Activated T-cell treated with anti-CD3 and anti-CD28 coated beads, Interleukin-2, amount 50 U/mL, for 72 hours (primary cell): ENCODE results near the gene C16orf86. TPM values are rescaled to one million over a fixed set of nuclear protein-coding genes. Genes with fewer than 3 reads are reported as not detected.
"Not testable (repeated sequence)": the region's sequence is repeated elsewhere in the genome, so short reads cannot be mapped to it uniquely, and the experiment has no call there.

Experiments
- ATAC-seq, 2 donors: fragments of 150-1000 bp; cut with Tn5 transposase; replicated peaks in 1 of 2; 2 replicates each; pipeline ENCODE4 v1.10.0; 2021; ENCODE audit warnings: moderate library complexity in 2 of 2, mild to moderate bottlenecking in 1 of 2
- DNase-seq, 2 donors: peaks; one replicate each; pipeline ENCODE4 v3.0.0; 2021 to 2022; ENCODE audit warnings: mixed read lengths in 1 of 2
- H3K27ac Mint-ChIP-seq: one replicate; pipeline ENCODE4 v1.8.0; 2022; ENCODE audit warnings: mild to moderate bottlenecking, moderate library complexity, mixed read lengths
- H3K27me3 Mint-ChIP-seq: one replicate; pipeline ENCODE4 v1.8.0; 2022; ENCODE audit warnings: low read depth, mixed read lengths
- H3K36me3 Mint-ChIP-seq, 2 donors: one replicate each; pipeline ENCODE4 v1.8.0; 2022; ENCODE audit warnings: mixed read lengths in 2 of 2, mild to moderate bottlenecking in 1 of 2; ENCODE audit not compliant: insufficient read depth in 2 of 2
- H3K4me1 Mint-ChIP-seq: one replicate; pipeline ENCODE4 v1.8.0; 2022; ENCODE audit warnings: low read depth, mixed read lengths
- H3K4me3 Mint-ChIP-seq, 2 donors: one replicate each; pipeline ENCODE4 v1.8.0; 2022; ENCODE audit warnings: mild to moderate bottlenecking in 2 of 2, mixed read lengths in 2 of 2, moderate library complexity in 2 of 2
- H3K9me3 Mint-ChIP-seq, 2 donors: one replicate each; pipeline ENCODE4 v1.8.0; 2022; ENCODE audit warnings: mixed read lengths in 2 of 2
- total RNA-seq, 2 donors: library from RNA; stranded (reverse); gene quantifications; one replicate each; pipeline ENCODE4 v1.2.3, GENCODE V29; 2022

C16orf86 gene
- total RNA-seq, 2 donors from 2014 or later: 4.9 to 5.9 TPM

- Mint-ChIP-seq H3K36me3 (no peaks in the 10 kb centered on the region), H3K9me3 (no peaks in the 10 kb centered on the region), H3K4me1 (no peaks in the 10 kb centered on the region), H3K27me3 (no peaks in the 10 kb centered on the region), H3K27ac (no peak overlapping the region), H3K4me3 (no peak overlapping the region)
- ATAC-seq (no peak), DNase-seq (no peak)
These were observed 9.4 kb downstream of the C16orf86 start for GRCh38 chr16:67675999-67676398.

- no peaks in the 10 kb centered on the region for H3K36me3 Mint-ChIP-seq
- ATAC-seq (no peak), DNase-seq (no peak)
- no peaks in the 10 kb centered on the region for H3K4me1 Mint-ChIP-seq
- no peak overlapping the region for H3K27ac Mint-ChIP-seq
- H3K9me3 Mint-ChIP-seq: no peaks in the 10 kb centered on the region
- no peaks in the 10 kb centered on the region for H3K27me3 Mint-ChIP-seq
- H3K4me3 Mint-ChIP-seq: no peak overlapping the region
These were observed 9.9 kb downstream of the C16orf86 start for GRCh38 chr16:67676516-67676915.

GRCh38 chr16:67676939-67677338 is 10.3 kb downstream of the C16orf86 start:
- H3K9me3 Mint-ChIP-seq: no peaks in the 10 kb centered on the region
- no peak overlapping the region for H3K27ac Mint-ChIP-seq
- no peak overlapping the region for H3K4me3 Mint-ChIP-seq
- H3K27me3 Mint-ChIP-seq: no peaks in the 10 kb centered on the region
- H3K4me1 Mint-ChIP-seq: no peaks in the 10 kb centered on the region
- ATAC-seq (no peak), DNase-seq (no peak)
- no peaks in the 10 kb centered on the region for H3K36me3 Mint-ChIP-seq

- Mint-ChIP-seq H3K4me1 (no peaks in the 10 kb centered on the region), H3K9me3 (no peaks in the 10 kb centered on the region), H3K27me3 (no peaks in the 10 kb centered on the region), H3K36me3 (no peaks in the 10 kb centered on the region), H3K27ac (no peak overlapping the region), H3K4me3 (no peak overlapping the region)
- ATAC-seq: no peak
- no peak for DNase-seq
These were observed 11.1 kb downstream of the C16orf86 start for GRCh38 chr16:67677712-67678111.

- Mint-ChIP-seq H3K27ac (no peak overlapping the region), H3K27me3 (no peaks in the 10 kb centered on the region), H3K36me3 (no peaks in the 10 kb centered on the region), H3K9me3 (no peaks in the 10 kb centered on the region), H3K4me1 (no peaks in the 10 kb centered on the region), H3K4me3 (no peak overlapping the region)
- DNase-seq: no peak
- ATAC-seq: no peak
These were observed 11.9 kb downstream of the C16orf86 start for GRCh38 chr16:67678354-67679023.

- no peaks in the 10 kb centered on the region for H3K36me3 Mint-ChIP-seq
- DNase-seq: no peak
- H3K4me3 Mint-ChIP-seq: no peak overlapping the region
- H3K27ac Mint-ChIP-seq: no peak overlapping the region
- no peaks in the 10 kb centered on the region for H3K4me1 Mint-ChIP-seq
- H3K9me3 Mint-ChIP-seq: no peaks in the 10 kb centered on the region
- H3K27me3 Mint-ChIP-seq: no peaks in the 10 kb centered on the region
- no peak for ATAC-seq
These were observed 13.6 kb downstream of the C16orf86 start for GRCh38 chr16:67679935-67680897.

- H3K36me3 Mint-ChIP-seq: no peaks in the 10 kb centered on the region
- no peak overlapping the region for H3K27ac Mint-ChIP-seq
- DNase-seq (no peak), ATAC-seq (no peak)
- no peak overlapping the region for H3K4me3 Mint-ChIP-seq
- H3K9me3 Mint-ChIP-seq: no peaks in the 10 kb centered on the region
- no peaks in the 10 kb centered on the region for H3K27me3 Mint-ChIP-seq
- H3K4me1 Mint-ChIP-seq: no peaks in the 10 kb centered on the region
These were observed 17.2 kb downstream of the C16orf86 start for GRCh38 chr16:67683767-67684166.

GRCh38 chr16:67685388-67686112 is 18.9 kb downstream of the C16orf86 start:
- Mint-ChIP-seq H3K27me3 (no peaks in the 10 kb centered on the region), H3K4me3 (no peak overlapping the region), H3K4me1 (no peaks in the 10 kb centered on the region), H3K27ac (no peak overlapping the region), H3K9me3 (no peaks in the 10 kb centered on the region), H3K36me3 (no peaks in the 10 kb centered on the region)
- ATAC-seq (no peak), DNase-seq (no peak)

- not testable (repeated sequence) for H3K9me3 Mint-ChIP-seq, ATAC-seq, DNase-seq, H3K27me3 Mint-ChIP-seq, H3K36me3 Mint-ChIP-seq, H3K27ac Mint-ChIP-seq, H3K4me1 Mint-ChIP-seq, H3K4me3 Mint-ChIP-seq
These were observed 27.1 kb downstream of the C16orf86 start for GRCh38 chr16:67693517-67694285.

- Mint-ChIP-seq H3K27me3 (no peaks in the 10 kb centered on the region), H3K36me3 (peaks cover 4 to 5% of the 10 kb centered on the region in 2 donors), H3K4me1 (peaks cover 6% of the 10 kb centered on the region), H3K4me3 (no peak overlapping the region), H3K27ac (no peak overlapping the region), H3K9me3 (peaks cover 0 to 2% of the 10 kb centered on the region in 2 donors)
- ATAC-seq: no peak
- DNase-seq: no peak
These were observed 28.0 kb downstream of the C16orf86 start for GRCh38 chr16:67694611-67695010.

- H3K4me3 Mint-ChIP-seq: no peak overlapping the region
- H3K27me3 Mint-ChIP-seq: no peaks in the 10 kb centered on the region
- no peak overlapping the region for H3K27ac Mint-ChIP-seq
- no peak for ATAC-seq
- peaks cover 0 to 2% of the 10 kb centered on the region in 2 donors for H3K9me3 Mint-ChIP-seq
- H3K36me3 Mint-ChIP-seq: peaks cover 4 to 5% of the 10 kb centered on the region in 2 donors
- peaks cover under 1% of the 10 kb centered on the region for H3K4me1 Mint-ChIP-seq
- no peak for DNase-seq
These were observed 31.0 kb downstream of the C16orf86 start for GRCh38 chr16:67697422-67698185.

GRCh38 chr16:67699265-67699664 is 32.7 kb downstream of the C16orf86 start:
- Mint-ChIP-seq H3K27me3 (no peaks in the 10 kb centered on the region), H3K4me1 (peaks cover 15% of the 10 kb centered on the region), H3K9me3 (peaks cover 0 to 2% of the 10 kb centered on the region in 2 donors), H3K36me3 (peaks cover 4 to 5% of the 10 kb centered on the region in 2 donors), H3K27ac (no peak overlapping the region), H3K4me3 (no peak overlapping the region)
- DNase-seq (no peak), ATAC-seq (no peak)
